ENCODE data around the gene LMAN2.
A peak's percentile ranks its signal among the peaks of the same experiment; 100 is the strongest.
"Not testable (repeated sequence)": the region's sequence is repeated elsewhere in the genome, so short reads cannot be mapped to it uniquely, and the experiment has no call there.

The LMAN2 gene

DNA sequence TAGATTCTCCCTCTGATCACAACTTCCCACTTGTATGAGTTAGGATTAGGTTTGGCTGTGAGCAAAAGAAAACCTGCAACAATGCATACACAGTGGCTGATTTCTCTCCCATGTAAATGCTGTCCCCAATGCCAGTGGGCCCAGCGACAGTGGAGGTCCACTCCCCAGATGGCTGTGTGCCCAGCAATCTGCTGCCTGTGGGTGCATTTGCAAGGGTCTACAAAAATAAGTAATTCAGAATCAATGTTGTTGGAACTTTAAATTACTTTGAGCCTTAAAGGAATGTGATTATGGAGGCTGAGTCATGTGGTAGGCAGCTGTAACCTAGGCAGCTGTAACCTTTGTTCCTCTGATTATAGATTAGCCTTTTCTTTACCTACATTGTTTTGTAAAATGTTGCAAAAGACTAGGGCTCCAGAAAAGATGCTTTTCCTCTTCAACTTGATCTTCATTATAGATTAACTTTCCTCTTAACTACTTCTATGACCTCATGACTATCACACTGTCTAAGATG, 25.5 kb downstream of the LMAN2 start:
- no peak for DNase-seq (ENCODE audit: low read depth)

DNA sequence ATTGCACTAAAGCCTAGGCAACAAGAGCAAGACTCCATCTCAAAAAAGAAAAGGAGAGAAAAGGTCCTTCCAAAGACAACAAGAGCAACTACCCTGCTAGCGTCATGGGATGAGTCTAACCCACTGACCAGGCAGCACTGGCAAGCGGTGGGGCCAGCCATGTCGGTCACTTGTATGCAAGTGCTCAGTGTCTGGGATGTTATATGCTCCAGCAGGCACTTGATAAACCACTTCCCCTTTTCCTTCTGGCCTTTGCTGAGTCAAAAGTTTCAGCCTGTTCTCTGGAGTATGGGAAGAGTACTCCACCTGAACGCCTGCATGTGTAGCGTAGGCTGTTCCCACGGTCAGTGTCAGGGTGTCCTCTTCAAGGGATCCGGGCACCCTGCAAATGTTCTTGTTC, 30.6 kb downstream of the LMAN2 start:
- no peak for DNase-seq (ENCODE audit: low read depth)

DNA sequence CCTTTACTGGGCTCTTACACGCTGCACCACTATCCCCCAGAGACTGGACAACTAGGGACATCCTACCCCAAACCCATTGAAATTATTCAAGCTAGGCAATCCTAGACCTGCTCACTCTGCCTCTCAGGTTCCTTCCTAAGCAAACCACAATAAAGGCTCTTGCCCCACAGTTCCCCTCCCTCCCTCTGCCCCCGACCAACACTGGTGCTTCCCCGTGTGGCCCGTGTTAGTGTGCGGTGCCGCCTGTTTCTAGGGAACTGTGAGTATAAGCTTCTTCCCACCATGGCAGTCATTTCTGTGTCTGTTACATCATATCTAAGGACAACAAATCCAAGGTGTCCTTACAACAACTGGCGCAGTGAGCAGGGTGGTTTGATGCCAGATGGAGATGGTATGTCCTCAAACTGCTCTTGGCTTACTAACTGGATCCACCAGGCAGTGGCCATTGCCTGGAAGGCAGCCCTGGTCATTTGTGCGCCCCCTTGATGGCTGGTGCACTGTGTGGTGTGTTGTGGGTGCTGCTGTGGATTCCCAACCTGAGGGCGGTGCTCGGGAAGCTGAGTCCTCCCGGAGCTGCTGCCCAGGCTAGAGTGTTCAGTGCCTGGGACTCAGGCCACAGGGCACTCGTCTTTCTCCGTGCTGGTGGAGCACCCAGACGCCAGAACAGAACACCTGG, 31.4 kb downstream of the LMAN2 start:
- DNase-seq (ENCODE audit: low read depth): no peak

DNA sequence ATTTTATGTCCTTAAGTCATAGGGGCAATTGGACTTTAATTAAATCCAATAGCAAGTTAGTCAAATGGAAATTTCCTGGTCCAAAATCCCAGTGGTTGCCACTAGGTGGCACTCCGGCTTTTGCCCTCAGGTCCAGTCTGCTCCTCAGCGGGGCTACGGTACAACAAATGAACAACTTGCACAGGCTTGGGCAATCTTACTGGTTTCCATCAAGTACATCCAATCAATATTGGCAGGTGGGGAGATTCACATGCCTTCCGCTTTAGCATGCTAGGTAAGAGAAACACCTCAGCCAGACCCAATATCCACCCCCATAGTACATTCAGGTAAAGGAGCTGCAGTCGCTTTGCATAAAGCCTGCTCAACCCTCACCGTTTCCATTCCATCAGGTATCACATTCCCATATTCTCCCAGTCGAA, 33.5 kb downstream of the LMAN2 start:
- DNase-seq (ENCODE audit: low read depth): peak; percentile 53

DNA sequence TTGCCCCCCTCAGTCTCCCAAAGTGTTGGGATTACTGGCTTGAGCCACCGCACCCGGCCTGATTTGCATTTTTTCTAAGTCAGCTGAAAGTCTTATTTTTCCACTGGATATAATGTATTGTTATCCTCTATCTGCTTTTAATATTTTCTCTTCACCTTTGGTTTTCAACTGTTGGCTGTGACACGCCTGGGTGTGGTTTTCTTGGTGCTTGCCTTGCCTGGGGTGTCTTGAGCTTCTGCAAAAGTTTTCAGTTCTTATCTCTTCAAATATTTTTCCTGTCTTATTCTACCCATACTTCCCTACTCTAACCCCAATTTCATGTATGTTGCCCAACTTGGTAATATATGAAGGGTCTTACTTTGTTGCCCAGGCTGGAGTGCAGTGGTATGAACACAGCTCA, 35.5 kb downstream of the LMAN2 start:
- no peak for DNase-seq (ENCODE audit: low read depth)

DNA sequence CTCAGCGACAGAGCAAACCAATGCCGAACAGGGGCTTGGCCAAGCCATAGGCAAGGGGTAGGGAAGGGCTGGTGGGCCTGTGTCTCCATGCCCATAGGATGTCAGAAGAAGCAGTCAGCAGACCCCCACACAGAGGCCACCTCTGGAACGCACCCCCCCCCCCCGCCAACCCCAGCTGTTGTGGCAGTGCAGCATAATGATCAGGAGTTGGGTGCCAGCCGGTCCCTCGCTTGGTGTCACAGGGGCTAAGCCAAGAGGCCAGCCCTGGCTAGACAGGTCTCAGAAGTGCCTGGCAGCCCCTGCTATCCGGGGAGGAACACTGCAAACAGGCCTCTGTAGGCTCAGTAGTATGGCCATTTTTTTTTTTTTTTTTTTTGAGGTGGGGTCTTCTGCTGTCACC, 36.1 kb downstream of the LMAN2 start:
- DNase-seq (ENCODE audit: low read depth): no peak

DNA sequence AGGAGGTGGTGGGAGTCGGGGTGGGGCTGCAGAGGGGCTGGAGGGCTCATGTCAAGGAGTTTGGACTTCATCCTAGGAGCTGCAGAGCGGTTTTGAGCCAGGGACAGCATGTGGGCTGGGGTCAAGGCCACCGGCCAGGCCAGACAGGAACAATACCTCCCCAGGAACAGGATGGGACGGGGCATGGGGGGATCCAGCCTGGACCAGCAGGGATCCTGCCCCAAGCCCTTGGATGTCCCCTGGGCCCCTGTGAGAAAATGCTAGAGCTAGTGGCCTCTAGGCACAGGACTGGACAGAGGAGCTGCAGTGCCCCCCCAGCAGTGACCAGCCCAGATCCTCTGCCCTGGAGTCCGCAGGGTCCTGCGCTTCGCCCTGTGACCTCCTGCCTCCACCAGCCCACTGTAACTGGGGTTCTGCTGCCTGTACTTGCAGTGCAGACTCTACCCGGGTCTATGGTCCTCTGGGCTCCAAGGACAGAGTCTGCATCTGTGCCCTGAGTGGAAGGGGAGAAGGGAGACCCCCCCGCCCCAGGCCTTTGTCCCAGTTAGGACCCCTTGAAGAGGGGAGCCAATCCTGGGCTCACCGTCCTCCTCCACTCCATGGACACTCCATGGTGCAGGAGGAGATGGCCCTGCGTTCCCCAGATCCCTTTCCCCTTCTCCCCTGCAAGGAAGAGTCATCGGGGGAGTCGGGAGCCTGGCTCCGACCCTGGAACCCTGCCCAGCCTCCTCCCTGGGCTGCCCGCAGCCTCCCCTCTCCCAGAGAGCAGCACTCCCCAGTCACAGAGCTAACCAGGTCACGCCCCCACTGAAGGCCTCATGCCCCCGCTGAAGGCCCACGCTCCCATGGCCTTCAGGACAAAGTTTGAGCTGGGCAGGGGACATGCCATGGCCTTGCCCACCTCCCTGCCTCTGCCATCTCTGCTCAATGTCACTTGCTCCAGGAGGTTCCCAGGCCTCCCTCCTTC, 36.8 kb downstream of the LMAN2 start:
- DNase-seq (ENCODE audit: low read depth): no peak

DNA sequence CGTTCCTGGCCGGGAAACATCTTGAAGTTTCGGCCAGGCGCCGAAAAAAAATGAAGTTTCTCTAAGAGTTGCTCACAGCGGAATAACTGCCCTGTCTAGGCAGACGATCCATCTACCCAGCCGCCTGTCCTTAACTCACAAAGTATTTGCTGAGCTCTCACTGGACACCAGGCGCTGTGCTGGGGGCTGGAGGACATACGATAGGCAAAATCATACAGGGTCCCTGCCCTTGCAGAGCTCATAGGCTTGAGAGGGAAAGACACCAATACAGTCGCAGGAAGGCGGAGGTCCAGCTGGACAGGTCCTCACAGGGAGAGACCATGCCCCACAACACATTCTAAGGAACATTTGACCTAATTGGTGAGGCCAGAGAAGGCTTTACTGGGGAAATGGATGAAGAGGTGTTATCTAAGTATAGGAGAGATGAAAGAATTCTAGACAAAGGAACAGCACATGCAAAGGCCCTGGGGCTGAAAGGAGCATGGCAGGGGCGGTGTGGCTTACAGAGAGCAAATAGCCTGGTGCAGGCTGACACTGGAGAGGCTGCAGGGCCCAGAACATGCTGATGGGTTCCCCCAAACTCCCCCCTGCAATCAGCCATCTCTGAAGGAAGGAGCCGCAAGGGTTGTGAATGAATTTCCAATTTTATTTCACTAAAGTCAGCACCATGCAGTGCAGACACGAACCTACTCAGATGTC, 37.8 kb downstream of the LMAN2 start:
- DNase-seq (ENCODE audit: low read depth): no peak

DNA sequence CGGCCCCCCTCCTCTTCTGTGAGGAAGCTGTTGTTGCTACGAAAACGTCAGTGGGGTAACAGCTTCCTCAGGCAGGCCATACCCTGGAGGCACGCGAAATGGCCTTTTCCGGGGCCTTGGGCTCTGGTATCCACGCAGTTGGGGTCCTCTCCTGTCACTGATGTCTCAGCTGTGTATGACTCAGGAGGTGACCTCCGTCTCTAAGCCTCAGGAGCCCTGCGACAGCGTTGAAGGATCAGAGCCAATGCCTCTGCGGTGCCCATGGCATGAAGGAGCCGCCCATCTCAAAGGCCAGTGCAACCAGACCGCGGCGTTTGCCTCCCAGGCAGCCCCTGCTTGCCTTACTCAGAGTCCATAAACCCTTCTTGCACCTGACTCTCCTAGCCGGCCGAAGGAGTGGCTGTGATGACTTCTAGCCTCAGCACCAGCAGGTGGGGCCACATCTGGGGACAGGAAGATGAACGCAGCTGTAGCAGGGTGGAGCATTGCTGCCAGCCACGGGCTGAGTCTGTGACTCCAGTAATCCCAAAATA, 38.8 kb downstream of the LMAN2 start:
- no peak for DNase-seq (ENCODE audit: low read depth)

DNA sequence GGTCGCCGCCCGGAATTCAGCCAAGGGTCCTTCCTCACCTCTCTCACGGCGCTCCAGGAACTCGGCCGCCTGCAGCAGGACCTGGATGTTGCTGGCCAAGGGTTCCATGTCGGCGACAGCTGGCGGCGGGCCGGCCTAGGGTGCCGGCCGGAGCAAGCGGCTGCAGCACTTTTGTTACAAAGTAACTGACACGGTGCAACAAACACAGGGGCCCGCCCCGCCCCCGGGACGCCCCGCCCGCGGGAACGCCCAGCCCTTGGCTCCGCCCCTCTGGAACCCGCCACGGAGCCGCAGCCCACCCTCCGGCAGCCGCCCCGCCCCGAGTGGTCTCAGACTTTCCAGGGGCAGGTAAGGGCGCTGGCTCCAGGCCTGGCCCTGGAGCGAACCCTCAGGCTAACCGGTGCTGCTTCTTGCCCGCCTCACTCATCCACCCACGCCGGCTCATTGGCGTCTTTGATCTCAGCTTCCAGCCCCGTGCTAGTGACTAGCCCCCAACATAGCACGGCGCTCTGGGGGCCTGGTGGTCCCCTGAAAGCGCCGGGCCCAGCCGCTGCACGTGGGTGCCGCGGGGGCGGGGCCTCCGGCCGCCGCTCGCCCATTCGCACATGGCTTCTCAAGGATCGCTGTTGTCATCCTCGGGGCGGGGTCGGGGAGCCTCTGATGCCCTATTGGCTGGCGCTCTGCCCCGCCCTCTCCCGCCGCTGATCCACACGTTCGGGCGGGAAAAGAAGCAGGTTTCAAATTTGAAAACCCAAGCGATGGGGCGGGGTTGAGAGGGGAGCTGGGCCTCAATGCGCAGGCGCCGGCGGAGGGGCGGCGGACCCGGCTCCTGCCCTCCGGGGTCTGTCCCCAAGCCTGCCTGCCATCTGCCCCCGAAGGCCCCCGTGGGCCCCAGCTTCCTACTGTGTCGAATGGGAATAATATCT, 39.5 kb downstream of the LMAN2 start, which contains the start of gene MXD3:
Gene MXD3 (minus strand): TSS at position 176 of the 926 bp plus-strand sequence. CDS start 68 bp downstream, at position 108.
- peak; percentile 86 for DNase-seq (ENCODE audit: low read depth)

DNA sequence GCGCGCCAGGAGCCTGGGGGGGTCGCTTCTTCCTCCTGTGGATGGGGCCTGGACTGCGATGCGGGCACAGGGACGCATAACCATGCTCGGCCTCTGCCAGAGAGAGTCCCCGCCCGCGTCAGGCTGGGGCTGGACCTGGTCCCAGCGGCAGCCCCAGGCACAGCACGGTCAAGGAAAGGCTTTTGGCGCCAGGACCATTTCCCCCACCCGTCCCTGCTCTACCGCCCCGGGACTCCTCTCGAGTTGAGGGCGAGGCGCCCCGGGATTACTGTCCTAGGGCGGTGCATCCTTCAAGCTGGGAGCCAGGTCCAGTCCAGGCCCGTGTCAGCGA, 40.1 kb downstream of the LMAN2 start:
- DNase-seq (ENCODE audit: low read depth): no peak

DNA sequence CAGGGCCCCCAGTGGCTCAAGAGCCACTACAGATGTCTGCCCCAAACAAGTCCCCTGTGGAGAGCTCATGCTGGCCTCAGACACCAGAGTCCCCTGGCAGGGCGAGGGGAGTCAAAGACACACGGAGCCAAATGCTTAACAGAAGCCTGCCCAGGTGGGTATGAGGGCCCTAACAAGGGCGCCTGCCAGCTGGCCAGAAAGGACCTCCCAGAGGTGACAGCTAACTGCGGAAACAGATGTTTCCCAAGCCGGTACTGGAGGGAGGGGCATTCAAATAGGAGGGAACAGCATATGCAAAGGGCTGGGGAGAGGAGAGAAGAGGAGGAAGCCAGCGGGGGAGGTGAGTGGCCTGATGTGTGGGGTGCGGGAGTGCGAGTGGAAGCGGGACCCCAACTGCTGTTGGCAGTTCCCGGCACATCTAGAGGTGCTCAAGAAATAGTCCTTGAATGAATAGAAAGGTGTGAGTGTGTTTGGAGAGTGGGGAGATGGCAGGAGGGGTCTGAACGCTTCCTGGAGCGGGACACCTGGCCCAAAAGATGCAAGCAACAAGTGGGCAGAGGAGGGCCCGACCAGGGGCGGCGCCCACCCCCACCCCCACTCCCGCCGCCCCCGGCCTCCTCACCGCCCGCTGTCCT, 40.6 kb downstream of the LMAN2 start:
- no peak for DNase-seq (ENCODE audit: low read depth)

DNA sequence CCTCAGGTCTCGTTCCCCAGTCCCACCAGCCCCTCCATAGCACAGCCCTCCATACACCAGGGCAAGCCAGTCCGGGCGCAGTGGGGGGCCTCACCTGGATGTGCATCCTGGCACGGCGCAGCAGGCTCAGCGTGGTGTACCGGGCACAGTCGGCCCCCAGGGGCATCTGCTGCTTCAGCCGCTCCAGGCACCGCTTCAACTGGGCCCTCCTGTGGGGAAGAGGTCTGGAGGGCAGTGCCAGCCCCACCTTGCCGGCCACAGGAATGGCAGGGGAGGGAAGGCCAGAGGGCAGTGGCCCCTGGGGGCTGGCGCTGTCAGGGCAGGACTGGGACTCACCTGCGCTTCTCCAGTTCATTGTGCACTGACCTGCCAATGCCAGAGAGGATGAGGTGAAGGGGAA, 41.1 kb downstream of the LMAN2 start:
- no peak for DNase-seq (ENCODE audit: low read depth)

DNA sequence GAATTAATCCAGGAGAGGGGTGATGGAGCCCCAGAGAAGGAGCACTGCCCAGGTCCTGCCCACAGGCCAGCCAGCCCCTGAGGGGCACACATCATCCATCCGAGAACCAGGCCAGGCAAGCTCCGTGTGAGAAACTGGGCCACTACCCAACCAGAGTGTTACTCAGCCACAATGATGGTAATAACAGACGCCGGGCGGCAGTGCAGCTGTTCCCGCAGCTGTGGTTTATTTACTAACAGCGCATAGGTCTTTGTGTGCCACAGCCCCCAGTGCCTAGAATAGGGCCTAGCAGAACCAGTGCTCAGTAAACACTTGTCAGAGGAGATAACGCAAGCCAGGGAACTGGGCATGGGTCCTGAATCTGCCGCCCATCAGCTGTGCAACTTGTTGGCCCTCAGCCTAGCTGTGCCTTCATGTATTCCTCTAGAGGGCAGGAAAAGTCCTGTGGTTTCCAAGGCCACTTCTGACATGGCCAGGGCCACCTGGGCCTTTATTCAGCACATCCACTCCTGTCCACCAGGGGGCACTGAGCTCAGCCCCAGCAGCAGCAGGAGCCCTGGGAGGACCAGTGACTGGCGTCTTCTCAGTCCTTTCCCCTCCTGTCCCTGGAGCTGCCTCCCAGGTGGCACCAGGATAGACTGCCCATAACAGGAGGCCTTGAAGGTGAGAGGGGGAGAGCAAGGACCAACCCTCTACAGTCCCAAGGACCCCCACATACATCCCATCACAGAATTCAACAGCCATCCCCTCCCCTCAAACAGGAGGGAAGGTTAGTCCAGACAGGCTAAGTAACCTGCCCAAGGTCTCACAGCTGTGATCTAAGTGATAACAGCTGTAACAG, 41.9 kb downstream of the LMAN2 start:
- peak; percentile 55 for DNase-seq (ENCODE audit: low read depth)

DNA sequence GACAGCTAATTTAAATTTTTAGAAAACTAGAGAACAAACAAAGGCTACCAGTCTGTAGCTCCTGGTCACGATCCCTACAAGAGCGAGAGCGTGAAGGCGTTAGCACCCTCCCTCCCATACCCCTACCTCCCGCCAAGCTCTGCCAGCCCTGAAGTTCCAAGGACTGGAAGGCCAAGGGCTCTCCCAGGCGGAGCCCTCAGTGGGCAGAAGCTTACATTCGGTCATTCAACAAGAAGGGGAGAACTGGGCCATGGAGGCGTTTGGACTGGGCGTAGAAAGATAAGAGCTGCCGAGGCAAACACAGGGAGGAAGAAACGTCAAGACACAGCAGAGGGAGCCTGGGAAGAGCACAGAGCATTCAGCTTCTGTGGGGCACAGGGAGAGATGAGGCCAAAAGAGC, 42.7 kb downstream of the LMAN2 start:
- no peak for DNase-seq (ENCODE audit: low read depth)

DNA sequence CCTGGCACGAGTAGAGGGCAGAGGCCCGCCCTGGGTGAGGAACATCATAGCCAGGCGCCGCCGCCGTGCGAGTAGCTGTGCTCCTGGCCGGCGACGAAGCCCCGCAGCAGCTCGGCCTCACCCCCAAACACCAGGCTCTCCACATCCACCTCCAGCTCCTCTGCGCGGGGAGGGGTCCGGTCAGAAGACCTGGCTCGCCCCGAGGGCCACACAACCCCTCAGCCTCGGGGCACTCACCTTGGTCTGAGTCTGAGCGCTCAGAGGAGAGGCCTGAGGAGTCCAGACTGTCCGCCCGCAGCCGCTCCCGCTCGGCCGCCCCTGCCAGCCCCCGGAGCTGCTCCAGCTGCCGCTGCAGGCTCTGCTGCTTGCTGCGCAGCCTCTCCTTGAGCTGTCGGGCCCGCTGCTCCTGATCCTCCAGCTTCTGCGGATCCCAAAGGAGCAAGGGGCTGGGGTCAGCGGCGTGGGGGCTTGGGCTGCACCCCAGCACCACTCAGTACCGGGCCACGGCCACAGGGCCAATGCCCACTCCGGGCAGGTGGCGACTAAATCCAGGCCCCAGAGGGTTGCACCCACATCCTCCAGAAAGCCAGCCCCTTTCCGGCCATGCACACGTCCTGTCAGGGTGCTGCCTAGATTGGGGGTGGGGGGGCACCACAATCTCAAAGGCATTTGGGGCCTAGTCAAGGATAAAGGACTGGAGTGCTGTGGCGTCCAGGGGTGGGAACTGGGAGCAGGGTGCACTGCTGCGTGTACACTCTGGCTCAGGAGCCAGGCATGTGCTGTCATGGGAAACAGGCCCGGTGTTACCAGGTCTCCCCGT, 43.7 kb downstream of the LMAN2 start:
- DNase-seq (ENCODE audit: low read depth): no peak

DNA sequence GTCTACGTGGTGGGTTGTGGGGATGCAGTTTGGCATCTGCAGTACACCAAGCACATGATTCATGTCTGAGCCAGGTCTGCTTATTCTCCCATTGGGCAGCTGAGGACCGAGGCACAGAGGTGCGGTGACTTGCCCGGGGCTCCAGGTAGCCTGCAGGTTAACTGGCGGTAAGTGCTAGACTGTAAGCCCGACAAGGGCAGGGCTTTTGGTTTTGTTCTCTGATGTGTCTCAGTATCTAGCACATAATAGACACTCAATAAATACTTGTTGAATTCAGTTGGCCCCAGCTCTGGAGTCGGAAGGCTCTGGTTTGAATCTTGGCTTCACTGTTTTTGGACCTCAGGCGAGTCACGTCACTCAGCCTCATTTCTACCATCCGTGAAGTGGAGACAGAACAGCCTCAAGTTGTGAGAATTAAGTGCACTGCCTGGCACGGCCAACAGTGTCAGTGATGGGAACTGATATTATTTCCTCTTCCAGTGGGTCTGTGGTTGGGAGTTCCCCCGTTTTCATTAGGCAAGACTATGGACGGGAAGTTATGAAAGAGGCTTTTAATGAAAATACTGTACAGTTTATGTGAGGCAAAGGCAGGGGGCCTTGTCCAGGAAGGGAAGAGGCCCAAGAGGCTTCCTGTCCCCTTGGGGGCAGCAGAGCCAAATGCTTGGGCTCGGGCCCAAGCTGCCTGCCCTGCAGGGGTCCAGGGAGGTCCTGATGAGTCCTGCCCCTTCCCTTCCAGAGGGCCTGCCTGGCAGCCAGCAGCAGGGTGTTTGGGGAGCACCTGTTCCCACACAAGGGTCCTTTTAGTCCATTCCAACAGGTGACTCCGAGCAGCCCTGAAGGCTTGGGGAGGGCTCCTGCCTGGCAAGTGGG, 44.6 kb downstream of the LMAN2 start:
- no peak for DNase-seq (ENCODE audit: low read depth)

DNA sequence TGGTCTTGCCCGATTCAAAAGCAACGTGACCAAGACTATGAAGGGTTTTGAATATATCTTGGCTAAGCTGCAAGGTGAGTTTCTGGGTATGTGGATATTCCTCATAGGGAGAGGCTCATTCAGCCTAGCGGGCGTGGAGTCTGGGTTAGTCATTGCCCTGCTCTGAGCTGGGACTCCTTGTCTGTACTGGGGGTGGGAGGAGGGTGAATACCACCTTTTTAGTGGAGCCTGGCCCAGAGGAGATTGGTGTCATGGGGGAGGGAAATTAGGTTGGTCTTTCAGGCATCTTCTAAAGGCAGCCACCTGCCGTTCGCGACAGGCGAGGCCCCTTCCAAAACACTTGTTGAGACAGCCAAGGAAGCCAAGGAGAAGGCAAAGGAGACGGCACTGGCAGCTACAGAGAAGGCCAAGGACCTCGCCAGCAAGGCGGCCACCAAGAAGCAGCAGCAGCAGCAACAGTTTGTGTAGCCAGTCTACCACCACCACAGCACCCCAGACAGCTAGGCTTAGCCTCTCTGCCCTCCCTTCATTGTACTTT, 45.3 kb downstream of the LMAN2 start:
- DNase-seq (ENCODE audit: low read depth): not testable (repeated sequence)
